ENCODE measurements around the gene EEF2KMT. TPM values are rescaled to one million over a fixed set of nuclear protein-coding genes. Genes with fewer than 3 reads are reported as not detected.

The EEF2KMT gene
- total and polyA plus RNA-seq, 2 of the 13 experiments (the other 11 are each of a cell fraction or from before 2014, with no cell fraction given) = 10.7 to 26.9 TPM

DNA sequence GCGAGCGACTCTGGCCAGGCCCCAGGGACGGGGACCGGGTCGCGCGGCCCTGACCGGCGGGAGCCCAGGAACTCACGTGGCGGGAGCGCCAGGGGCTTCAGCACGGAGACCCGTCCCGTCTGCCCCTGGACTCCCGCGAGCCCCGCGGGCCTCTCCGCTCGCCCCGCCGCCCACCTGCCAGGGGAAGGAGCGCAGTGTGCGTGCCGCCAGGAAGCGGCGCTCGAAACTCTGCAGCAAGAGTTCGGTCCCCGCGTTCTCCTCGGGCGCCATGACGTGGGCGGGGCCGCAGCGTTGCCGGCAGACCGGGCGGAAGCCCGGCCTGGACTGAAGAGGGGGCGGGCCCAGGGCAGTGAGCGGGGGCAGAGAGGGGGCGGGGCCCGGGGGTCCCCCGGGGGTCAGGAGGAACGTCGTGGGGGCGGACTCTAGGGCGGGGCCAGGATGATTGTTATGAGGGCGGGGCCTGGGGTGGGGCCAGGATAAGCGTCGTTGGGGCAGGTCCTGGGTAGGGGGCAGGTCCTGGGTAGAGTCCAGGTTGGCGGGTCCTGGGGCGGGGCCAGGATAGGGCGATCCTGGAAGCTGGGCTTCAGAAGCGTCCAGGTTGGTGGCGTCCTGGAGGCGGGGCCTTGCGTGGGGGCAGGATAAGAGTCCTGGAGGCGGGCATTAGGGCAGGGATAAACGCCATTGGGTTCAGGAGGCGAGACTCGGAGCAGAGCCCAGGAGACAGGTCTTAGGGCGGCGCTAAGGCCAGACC lies at the start of gene EEF2KMT (continued):
- TF ChIP-seq TBX2 (CRISPR knock-in tag; IDR thresholded peaks at IDR 0.05; ENCODE audit: borderline replicate concordance) = peak; percentile 64
- peak; percentile 38; the same call in 1 of the 2 replicates for TF ChIP-seq ZMYM4 (CRISPR knock-in tag; IDR thresholded peaks at IDR 0.05)
- TF ChIP-seq, protein P1, sequence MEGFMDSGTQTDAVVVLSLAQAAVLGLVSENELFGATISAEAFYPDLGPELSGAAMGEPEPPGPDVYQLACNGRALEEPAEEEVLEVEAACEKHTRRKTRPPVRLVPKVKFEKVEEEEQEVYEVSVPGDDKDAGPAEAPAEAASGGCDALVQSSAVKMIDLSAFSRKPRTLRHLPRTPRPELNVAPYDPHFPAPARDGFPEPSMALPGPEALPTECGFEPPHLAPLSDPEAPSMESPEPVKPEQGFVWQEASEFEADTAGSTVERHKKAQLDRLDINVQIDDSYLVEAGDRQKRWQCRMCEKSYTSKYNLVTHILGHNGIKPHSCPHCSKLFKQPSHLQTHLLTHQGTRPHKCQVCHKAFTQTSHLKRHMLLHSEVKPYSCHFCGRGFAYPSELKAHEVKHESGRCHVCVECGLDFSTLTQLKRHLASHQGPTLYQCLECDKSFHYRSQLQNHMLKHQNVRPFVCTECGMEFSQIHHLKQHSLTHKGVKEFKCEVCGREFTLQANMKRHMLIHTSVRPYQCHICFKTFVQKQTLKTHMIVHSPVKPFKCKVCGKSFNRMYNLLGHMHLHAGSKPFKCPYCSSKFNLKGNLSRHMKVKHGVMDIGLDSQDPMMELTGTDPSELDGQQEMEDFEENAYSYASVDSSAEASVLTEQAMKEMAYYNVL (CRISPR knock-in tag; IDR thresholded peaks at IDR 0.05; ENCODE audit: borderline replicate concordance) = peak; percentile 90
- peak; percentile 51; the same call in 1 of the 2 replicates for TF ChIP-seq BCL6 (CRISPR knock-in tag; IDR thresholded peaks at IDR 0.05)
- TF ChIP-seq, protein P2, sequence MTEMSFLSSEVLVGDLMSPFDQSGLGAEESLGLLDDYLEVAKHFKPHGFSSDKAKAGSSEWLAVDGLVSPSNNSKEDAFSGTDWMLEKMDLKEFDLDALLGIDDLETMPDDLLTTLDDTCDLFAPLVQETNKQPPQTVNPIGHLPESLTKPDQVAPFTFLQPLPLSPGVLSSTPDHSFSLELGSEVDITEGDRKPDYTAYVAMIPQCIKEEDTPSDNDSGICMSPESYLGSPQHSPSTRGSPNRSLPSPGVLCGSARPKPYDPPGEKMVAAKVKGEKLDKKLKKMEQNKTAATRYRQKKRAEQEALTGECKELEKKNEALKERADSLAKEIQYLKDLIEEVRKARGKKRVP (CRISPR knock-in tag; IDR thresholded peaks at IDR 0.05) = peak in 1 of 2 experiments; percentile 74; a peak in 2 of 4 replicates
- TF ChIP-seq RFXANK (CRISPR knock-in tag; IDR thresholded peaks at IDR 0.05) = peak; percentile 41; the same call in 1 of the 2 replicates
- peak; percentile 83 for TF ChIP-seq EEA1 (CRISPR knock-in tag; IDR thresholded peaks at IDR 0.05; ENCODE audit: borderline replicate concordance)
- TF ChIP-seq ZNF878 (CRISPR knock-in tag; IDR thresholded peaks at IDR 0.05) = 0 out of 2 replicates have a peak, but pooled peaks have one; percentile 33
- TF ChIP-seq ARNT2 (CRISPR knock-in tag; IDR thresholded peaks at IDR 0.05; ENCODE audit: low read depth) = peak; percentile 97
- TF ChIP-seq, protein P3, sequence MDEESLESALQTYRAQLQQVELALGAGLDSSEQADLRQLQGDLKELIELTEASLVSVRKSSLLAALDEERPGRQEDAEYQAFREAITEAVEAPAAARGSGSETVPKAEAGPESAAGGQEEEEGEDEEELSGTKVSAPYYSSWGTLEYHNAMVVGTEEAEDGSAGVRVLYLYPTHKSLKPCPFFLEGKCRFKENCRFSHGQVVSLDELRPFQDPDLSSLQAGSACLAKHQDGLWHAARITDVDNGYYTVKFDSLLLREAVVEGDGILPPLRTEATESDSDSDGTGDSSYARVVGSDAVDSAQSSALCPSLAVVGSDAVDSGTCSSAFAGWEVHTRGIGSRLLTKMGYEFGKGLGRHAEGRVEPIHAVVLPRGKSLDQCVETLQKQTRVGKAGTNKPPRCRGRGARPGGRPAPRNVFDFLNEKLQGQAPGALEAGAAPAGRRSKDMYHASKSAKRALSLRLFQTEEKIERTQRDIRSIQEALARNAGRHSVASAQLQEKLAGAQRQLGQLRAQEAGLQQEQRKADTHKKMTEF (CRISPR knock-in tag; IDR thresholded peaks at IDR 0.05) = peak; percentile 80
- TF ChIP-seq ZNF33B (CRISPR knock-in tag; IDR thresholded peaks at IDR 0.05) = peak; percentile 25
- peak; percentile 67 for TF ChIP-seq RAD21 (CRISPR knock-in tag; IDR thresholded peaks at IDR 0.05)
- TF ChIP-seq ZNF451 (CRISPR knock-in tag; IDR thresholded peaks at IDR 0.05) = peak; percentile 59
- TF ChIP-seq, protein P4, sequence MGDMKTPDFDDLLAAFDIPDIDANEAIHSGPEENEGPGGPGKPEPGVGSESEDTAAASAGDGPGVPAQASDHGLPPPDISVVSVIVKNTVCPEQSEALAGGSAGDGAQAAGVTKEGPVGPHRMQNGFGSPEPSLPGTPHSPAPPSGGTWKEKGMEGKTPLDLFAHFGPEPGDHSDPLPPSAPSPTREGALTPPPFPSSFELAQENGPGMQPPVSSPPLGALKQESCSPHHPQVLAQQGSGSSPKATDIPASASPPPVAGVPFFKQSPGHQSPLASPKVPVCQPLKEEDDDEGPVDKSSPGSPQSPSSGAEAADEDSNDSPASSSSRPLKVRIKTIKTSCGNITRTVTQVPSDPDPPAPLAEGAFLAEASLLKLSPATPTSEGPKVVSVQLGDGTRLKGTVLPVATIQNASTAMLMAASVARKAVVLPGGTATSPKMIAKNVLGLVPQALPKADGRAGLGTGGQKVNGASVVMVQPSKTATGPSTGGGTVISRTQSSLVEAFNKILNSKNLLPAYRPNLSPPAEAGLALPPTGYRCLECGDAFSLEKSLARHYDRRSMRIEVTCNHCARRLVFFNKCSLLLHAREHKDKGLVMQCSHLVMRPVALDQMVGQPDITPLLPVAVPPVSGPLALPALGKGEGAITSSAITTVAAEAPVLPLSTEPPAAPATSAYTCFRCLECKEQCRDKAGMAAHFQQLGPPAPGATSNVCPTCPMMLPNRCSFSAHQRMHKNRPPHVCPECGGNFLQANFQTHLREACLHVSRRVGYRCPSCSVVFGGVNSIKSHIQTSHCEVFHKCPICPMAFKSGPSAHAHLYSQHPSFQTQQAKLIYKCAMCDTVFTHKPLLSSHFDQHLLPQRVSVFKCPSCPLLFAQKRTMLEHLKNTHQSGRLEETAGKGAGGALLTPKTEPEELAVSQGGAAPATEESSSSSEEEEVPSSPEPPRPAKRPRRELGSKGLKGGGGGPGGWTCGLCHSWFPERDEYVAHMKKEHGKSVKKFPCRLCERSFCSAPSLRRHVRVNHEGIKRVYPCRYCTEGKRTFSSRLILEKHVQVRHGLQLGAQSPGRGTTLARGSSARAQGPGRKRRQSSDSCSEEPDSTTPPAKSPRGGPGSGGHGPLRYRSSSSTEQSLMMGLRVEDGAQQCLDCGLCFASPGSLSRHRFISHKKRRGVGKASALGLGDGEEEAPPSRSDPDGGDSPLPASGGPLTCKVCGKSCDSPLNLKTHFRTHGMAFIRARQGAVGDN (CRISPR knock-in tag; IDR thresholded peaks at IDR 0.05) = peak; percentile 90
- 0 out of 2 replicates have a peak, but pooled peaks have one; percentile 61 for TF ChIP-seq ZNF484 (CRISPR knock-in tag; IDR thresholded peaks at IDR 0.05; ENCODE audit: borderline replicate concordance, low read depth)
- 0 out of 2 replicates have a peak, but pooled peaks have one; percentile 93 for TF ChIP-seq ZMAT3 (CRISPR knock-in tag; conservative IDR thresholded peaks at IDR 0.05)
- peak; percentile 96 for TF ChIP-seq MXD4 (CRISPR knock-in tag; IDR thresholded peaks at IDR 0.05)
- TF ChIP-seq ZFP90 (CRISPR knock-in tag; IDR thresholded peaks at IDR 0.05; ENCODE audit: borderline replicate concordance) = peak; percentile 90
- peak; percentile 61; the same call in 1 of the 2 replicates for TF ChIP-seq ZNF619 (CRISPR knock-in tag; IDR thresholded peaks at IDR 0.05)
- peak; percentile 48; the same call in 1 of the 2 replicates for TF ChIP-seq ERF (CRISPR knock-in tag; IDR thresholded peaks at IDR 0.05)
- peak; percentile 95; the same call in 1 of the 2 replicates for TF ChIP-seq KLF13 (CRISPR knock-in tag; IDR thresholded peaks at IDR 0.05)
